Colon (tissue), 2 donors: ENCODE measurements around the gene ZFYVE28.

Source experiments
- FAIRE-seq: peaks from 2 replicates; lab custom pipeline; 2012; peaks lifted over from hg19 to GRCh38; lab: Jason Lieb, UNC
- donor health status: control.
- donor health status: control.

Gene ZFYVE28

DNA sequence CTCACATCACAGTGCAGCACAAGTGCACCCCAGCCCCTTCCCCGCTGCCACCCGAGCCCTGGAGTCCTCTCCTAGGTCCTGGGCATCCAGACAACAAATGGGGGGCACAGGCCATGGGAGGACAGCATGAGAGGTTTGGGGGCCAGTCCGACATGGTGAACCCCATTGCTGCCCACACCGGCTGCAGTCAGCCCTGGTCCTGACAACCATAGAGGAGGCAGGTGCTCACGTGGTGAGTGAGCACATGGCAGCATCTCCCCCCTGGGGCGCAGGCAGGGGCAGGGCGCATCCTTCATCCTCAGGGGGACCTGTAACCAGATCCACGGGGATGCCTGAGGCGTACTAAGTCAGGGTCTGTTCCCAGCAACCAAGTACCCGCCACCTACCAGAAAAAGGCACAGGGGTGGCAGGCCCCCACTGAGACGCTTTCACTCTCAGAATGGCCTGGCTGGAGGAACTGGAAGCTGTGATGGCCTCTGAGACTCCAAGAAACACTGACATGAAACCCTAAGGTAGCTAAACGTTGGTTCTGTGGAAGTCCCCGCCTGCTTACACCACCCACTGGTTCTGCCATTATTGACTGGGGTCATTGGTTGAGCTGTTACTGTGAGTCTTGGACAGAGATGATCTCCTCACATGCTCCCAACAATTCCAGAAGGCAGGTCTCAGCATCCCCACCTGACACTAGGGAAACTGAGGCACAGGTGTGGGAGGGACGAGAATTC lies 6.5 kb downstream of the ZFYVE28 start:
- FAIRE-seq: no peak

DNA sequence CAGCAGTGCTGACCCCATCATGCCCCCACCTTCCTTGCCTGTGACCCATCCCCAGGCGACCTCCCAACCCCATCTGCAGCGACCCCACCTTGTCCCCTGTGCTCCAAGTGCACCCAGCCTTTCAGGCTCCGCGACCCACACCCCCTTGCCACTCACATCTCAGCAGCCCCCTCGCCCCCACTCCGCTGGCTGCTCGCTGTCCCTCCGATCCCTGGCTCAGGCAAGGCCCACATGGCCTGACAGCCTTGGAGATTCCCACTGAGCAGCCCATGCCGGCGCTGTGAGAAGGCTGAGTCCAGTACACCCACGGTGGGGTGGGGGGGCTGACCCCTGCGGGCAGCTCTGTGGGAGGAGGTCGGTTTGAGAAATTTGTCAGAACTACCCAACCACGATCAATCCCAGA lies 9.1 kb downstream of the ZFYVE28 start:
- no peak for FAIRE-seq

- FAIRE-seq: no peak
Observed at GRCh38 chr4:2408976-2409375, 9.5 kb downstream of the ZFYVE28 start.

DNA sequence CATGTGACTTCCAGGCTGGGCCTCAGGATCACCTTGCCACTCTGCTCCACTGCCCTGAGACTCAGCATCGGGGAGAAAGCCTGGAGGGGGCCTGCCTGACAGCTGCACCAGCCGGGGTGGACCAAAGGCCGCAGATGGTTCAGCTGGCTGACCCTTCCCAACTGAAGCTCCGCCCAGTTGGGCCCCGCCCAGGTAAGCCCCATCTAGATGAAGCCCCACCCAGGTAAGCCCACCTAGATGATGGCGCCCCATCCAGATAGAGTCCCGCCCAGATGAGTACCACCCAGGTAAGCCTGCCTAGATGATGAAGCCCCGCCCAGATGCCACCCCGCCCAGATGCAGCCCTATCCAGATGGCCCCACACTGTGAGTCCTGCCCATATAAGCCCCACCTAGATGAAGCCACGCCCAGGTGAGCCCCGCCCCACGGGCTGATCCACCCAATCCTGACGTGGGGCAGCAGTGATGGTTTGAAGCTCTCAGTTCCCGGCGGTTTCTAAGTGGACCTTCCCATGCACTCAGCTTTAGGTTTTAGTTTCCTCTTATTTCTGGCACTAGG lies 10.0 kb downstream of the ZFYVE28 start:
- FAIRE-seq: no peak

DNA sequence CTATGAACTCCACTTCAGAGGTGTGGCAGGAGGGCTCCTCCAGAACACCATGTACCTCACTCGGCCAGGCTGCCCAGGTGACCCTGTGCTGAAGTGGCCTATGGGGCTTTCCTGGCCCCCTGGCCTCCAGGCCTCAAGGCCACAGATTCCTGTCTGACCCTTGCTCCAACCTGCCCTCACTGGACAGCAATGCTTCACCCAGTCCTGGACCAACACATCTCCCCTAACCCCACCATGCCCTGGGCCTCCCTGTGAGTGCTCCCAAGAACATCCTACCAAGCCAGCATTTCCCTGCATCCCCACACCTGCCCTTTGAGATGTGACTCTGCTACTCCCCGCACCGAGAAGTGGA lies 10.5 kb downstream of the ZFYVE28 start:
- no peak for FAIRE-seq

- no peak for FAIRE-seq
Observed at GRCh38 chr4:2406920-2407319, 11.5 kb downstream of the ZFYVE28 start.

DNA sequence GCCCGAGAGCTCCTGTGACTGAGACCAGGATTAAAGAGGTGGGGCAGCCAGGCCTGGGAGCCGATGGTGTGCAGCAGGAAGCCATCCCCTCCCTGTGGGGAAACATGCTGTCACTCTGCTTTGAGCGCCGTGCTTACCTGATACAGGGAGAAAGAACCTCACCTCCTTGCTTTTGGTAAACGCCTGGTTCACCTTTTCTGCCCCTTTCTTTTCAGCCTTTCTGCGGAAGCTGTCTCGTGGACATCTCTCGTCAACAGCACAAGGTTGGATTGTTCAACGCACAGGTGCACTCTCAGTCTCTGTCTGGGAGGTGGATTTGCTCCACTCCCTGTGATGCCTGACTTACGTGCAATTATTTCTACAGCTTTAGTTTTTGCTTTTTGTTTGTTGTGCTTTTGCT lies 12.0 kb downstream of the ZFYVE28 start:
- FAIRE-seq: no peak

DNA sequence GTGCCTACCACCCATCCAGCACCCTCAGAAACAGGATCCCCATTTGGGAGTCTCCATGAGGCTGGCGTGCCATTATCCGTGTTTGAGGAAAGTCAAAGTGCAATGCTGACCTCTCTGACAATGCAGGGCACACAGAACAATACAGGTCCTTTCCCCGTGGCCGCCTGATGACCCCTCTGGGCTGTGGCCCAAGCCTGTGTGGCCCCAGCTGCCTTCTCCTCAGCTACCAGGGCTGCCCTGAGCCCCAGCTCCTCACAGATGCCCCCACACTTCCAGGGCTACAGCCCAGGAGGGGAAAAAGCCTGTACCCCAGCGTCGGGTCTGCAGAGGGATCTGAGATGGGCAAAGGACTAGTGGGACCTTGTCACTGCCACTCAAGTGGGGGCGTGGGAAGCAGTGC lies 15.5 kb downstream of the ZFYVE28 start:
- no peak for FAIRE-seq

DNA sequence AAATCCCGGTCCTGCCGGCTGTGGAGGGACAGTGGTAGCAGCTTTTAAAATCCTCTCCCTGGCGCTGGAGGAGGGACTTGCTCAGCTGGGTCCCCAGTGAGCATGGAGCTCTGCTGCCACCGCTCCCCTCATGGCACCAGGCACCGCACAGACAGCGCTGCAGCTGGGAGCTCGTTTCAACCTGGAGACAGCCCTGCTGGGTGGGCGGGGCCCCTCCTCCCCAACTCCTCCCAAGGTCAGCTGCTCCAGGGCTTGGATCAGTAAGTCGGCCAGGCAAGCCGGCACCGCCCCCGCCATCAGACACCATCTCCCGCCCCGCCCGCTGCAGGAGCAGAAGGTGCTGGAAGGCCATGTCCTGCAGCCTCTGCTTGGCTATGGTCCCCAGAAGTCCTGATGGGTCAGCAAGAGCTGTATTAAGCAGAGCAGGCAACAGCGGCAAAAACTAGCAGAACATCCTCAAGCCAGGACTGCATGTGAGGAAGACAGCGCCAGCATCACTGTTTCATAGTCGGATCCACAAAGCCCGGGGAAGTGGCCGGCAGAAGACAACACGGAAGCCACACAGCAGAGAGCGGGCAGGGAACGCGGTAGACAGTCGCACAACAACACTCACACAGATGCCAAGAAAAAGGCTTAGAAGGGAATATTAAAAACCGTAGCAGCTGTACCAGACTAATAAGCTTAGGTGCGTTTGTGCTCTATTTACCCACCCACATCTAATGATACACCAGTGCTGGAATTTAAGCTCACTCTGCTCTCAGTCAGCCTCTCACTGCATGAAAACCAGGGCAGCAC lies 16.2 kb downstream of the ZFYVE28 start:
- FAIRE-seq: no peak

GRCh38 chr4:2401610-2401983 lies 16.8 kb downstream of the ZFYVE28 start:
- FAIRE-seq: no peak

DNA sequence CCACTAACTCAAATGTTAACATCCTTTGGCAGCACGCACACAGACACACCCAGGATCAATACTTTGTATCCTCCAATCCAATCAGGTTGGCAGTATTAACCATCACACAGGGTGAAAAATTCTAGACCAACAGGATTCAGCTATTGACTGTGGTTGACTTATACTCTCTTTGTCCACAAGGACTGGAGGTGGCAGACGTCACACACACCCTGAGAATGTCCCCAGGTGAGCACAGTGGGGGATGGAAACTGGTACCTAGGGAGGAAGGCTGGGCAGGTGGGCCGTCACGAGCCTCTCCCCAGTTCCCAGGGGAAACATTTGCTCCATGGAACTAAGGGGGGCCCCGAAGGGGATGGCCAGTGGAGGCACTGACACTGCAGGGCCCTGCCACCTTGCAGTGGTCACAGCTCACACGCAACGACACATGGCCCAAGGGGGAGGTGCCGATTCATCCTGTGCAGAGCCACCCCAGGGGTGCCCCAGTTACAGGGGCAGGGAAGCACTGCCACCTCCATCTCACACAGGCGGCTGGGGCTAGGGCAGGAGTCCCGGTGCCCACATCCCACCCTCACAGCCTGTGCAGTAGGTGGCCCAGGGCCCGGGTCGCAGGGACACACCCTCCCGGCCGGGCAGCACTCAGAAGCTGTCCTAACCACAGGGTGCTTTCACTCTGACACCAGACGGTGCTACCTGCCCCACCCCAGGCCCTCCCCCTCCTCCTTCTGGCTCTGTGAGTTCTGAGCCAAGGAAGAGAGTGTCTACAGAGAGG lies 17.4 kb downstream of the ZFYVE28 start:
- no peak for FAIRE-seq

GRCh38 chr4:2399631-2400190 lies 18.7 kb downstream of the ZFYVE28 start:
- no peak for FAIRE-seq

DNA sequence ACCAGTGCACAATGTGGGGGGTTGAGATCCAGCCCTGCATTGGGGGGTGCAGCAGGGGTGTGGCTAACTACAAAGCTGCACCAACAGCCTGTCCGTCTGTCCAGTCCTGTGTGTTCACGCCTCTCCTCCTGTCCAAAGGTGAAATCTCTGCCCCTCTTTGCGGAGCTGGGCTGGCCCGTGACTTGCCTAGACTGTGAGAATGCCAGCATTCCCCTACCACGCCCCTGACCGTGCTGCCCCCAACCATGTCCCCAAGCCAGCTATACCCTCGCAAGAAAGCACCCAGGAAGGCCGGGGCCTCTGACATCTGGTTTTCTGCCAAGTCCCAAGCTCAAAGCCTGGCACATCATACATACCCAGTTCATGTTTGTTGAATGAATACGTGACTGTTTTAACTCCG lies 19.2 kb downstream of the ZFYVE28 start:
- FAIRE-seq: no peak

DNA sequence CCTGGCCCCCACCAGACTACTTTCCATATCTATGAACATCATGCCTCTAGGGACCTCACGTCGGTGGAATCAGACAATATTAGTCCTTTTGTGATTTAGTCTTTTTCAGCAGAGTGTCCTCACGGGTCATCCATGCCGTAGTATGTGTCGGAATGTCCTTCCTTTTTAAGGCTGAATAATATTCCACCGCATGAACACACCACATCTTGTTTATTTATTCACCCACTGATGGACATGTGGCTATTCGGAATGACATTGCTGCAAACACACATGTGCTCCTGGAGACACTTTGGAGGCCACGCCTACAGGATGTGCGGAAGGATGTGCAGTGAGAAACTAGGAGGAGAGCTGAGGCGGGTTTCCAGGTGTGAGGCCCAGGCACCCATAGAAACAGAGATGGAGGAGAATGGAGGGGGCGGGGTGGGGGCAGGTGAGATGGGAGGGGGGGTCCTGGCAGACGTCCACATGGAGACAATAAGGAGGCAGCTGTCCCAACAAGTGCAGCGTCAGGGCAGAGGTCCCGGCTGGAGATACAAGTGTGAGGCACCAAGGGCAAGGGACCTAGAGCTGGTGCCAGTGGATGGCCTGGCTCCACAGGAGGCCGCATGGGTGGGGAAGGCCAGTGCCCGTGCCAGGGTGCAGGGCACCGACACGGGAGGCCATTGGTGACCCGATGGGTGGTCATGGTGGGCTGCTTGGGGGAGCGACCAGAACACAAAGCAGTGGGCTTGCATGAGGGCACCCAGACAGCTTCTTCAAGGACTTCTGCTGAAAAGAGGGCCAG lies 20.7 kb downstream of the ZFYVE28 start:
- no peak for FAIRE-seq

GRCh38 chr4:2396781-2397368 lies 21.6 kb downstream of the ZFYVE28 start:
- no peak for FAIRE-seq

- FAIRE-seq: no peak
Observed at GRCh38 chr4:2395584-2395983, 22.9 kb downstream of the ZFYVE28 start.

GRCh38 chr4:2395038-2395437 lies 23.4 kb downstream of the ZFYVE28 start:
- FAIRE-seq: no peak

DNA sequence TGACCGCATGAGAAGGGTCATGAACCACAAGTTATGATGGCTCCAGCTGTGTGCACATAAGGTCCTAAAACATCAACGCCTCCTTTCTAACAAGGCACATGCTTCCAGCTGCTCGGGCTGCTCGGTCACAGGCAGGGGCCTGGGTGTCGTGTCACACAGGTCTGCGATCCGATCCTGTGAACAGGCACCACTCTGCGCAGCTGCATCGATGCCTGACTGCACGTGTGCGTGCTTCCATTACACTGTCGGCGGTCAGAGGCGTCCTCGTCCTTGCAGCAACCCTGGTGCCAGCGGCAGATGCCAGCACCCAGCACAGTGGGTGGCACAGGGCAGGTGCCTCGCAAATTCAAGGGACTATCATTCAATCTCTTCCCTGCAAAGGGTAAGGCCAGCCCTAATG lies 23.9 kb downstream of the ZFYVE28 start:
- FAIRE-seq: no peak

DNA sequence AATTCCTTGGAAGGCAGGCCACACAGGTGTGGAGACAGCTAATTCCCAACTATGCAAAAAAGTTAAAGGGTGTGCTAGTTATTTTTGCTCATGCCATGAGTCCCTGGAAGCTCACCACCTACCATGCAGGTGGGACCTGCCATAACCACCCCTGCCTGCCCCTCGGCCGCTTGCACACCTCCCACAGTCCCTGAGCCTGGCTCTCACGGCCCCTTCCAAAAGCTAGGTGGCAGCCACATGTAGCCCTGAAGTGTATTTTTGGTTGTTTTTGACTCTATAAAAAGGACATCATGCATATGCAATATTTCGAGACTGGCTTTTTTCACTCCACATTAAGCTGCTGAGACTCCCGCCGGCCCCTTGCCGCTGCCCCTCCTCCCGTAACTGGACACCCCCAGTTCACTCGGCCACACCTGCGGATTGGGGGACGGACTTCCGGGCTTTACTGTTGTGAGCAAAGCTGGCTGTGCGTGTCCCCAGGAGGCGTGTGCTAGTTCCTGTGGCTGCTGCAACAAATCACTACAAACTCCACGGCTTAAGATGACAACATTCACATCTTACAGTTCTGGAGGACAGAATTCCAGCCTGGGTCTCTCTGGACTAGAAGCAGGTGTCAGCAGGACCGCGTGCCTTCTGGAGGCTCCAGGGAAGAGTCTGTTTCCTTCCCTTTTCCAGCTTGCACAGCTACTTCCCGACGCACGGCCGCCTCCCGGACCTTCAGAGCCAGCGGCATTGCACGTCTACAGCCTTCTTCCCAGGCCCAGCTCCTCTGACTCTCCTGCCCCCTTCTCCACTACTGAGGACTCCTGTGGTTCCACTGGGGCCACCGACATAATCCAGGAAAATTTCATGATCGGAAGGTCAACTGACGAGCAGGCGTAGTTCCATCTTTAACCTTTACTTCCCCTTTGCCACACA lies 24.8 kb downstream of the ZFYVE28 start:
- no peak for FAIRE-seq

- no peak for FAIRE-seq
Observed at GRCh38 chr4:2390784-2391421, 27.5 kb downstream of the ZFYVE28 start.
